ENCODE measurements around the gene IFI16. TPM values are rescaled to one million over a fixed set of nuclear protein-coding genes. Genes with fewer than 3 reads are reported as not detected.

Gene IFI16
- total and polyA plus RNA-seq, 12 donors: 16.1 to 73.8 (median 23.8) TPM

GRCh38 chr1:158996998-158997397 is 12.7 kb upstream of the IFI16 start:
- Histone ChIP-seq H3K27ac (no peak overlapping the region), H3K4me1 (peaks cover 0 to 33% (median 13%) of the 10 kb centered on the region in 9 donors), H3K9me3 (peaks cover 0 to 7% (median 0%) of the 10 kb centered on the region in 11 donors), H3K4me3 (no peak overlapping the region), H3K27me3 (no peaks in the 10 kb centered on the region), H3K36me3 (no peaks in the 10 kb centered on the region)
- 70 to 73% methylated on average over 5 of the region's 5 CpGs for WGBS, 2 donors
- no peak for DNase-seq
- TF ChIP-seq CTCF (IDR thresholded peaks at IDR 0.05): no peak
- no peak for ATAC-seq
- intact Hi-C loops (cut with DNase I): loop anchor here in 8 of 10 donors (5.0 to 10.0 kb wide), 6 partner anchors 75 to 1035 kb away; no protein-coding TSS in a partner anchor

DNA sequence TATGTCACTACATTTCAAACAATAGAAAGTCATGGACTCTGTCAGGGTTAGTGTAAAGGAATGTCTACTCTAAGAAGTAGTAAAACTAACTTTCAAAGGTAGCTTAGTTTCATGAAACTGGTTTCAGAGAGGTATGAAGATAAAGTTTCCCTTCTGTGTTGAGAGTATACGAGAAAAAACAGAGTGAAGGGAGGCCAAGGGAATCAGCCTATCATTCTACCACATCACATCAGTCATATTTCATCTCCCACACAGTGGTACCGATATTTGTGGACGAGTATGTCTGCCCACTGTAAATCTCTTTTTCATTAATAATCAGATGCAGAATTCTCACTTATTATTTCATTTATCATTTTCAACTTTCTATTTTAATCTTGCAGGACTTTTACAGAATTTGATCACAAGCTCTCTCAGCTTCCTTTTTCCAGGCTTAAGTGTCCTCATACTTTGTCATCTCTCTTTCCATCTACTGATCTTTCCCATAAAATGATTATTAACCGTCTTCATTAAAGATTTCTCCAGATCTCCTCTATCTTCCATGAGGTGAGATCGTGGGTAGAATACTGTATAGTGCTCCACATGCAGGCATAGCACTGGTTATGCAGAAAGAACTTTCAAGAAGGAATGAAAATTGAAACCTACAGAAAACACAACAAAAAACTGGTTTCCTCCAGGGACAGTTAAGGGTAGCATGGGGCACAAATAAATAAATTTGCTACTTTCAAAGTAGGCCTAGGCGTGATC is 11.5 kb upstream of the IFI16 start:
- intact Hi-C loops (cut with DNase I): loop anchor here in 8 of 10 donors (2.0 to 10.0 kb wide), 9 partner anchors 74 to 1036 kb away; no protein-coding TSS in a partner anchor
- WGBS, 2 donors: 46 to 48% methylated on average over 6 of the region's 6 CpGs

DNA sequence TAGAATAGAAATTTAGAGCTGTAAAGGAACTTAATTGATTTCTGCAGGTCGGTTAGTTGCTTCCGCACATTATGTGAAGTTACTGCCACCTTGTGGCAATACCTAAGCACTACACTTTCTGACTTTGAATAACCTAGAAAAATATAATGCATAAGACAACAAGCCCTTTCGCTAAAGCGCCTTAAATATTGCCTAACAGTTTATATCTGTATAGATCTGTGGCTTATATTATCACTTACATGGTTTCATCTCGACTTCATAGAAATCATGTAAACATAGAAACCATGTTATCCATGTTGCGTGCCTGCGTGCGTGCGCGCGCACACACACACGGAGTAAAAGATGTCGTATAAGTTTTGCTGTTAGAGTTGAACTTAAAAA is 10.9 kb upstream of the IFI16 start:
- peak; percentile 23 to 75 (median 55) for ATAC-seq
- 4 to 5% methylated on average over 13 of the region's 13 CpGs for WGBS, 2 donors
- H3K9me3 ChIP-seq: peaks cover 0 to 7% (median 0%) of the 10 kb centered on the region in 11 donors
- TF ChIP-seq CTCF (IDR thresholded peaks at IDR 0.05): peak; percentile 76 to 96 (median 91)
- peak; percentile 45 to 59 for DNase-seq
- H3K27ac ChIP-seq: peak overlapping the region; percentile 27 to 95 (median 86)
- H3K4me3 ChIP-seq: peak overlapping the region in 9 of 10 donors; percentile 16 to 65 (median 53)
- no peaks in the 10 kb centered on the region for H3K27me3 ChIP-seq
- peaks cover 0 to 40% (median 16%) of the 10 kb centered on the region in 9 donors for H3K4me1 ChIP-seq
- intact Hi-C loops (cut with DNase I): loop anchor here in 8 of 10 donors (2.0 to 10.0 kb wide), 9 partner anchors 74 to 1036 kb away; no protein-coding TSS in a partner anchor
- H3K36me3 ChIP-seq: no peaks in the 10 kb centered on the region

More for the DNA sequence above, 11.5 kb upstream of the IFI16 start:
- ATAC-seq (peak in 2 of 8 donors; percentile 18 to 21), DNase-seq (no peak)
- no peaks in the 10 kb centered on the region for H3K36me3 ChIP-seq
- H3K9me3 ChIP-seq: peaks cover 0 to 7% (median 0%) of the 10 kb centered on the region in 11 donors
- H3K4me3 ChIP-seq: peak overlapping the region in 9 of 10 donors; percentile 16 to 65 (median 53)
- peak overlapping the region in 8 of 10 donors; percentile 52 to 95 (median 86) for H3K27ac ChIP-seq
- TF ChIP-seq CTCF (IDR thresholded peaks at IDR 0.05): no peak
- peaks cover 0 to 40% (median 16%) of the 10 kb centered on the region in 9 donors for H3K4me1 ChIP-seq
- H3K27me3 ChIP-seq: no peaks in the 10 kb centered on the region

GRCh38 chr1:158999316-159000069 is 10.2 kb upstream of the IFI16 start:
- intact Hi-C loops (cut with DNase I): loop anchor here in 8 of 10 donors (2.0 to 10.0 kb wide), 9 partner anchors 73 to 1037 kb away; no protein-coding TSS in a partner anchor
- H3K27ac ChIP-seq: peak overlapping the region; percentile 52 to 95 (median 86)
- no peaks in the 10 kb centered on the region for H3K36me3 ChIP-seq
- H3K4me1 ChIP-seq: peaks cover 0 to 41% (median 16%) of the 10 kb centered on the region in 9 donors
- peak overlapping the region in 9 of 10 donors; percentile 16 to 65 (median 53) for H3K4me3 ChIP-seq
- WGBS, 2 donors: 13 to 16% methylated on average over 11 of the region's 11 CpGs
- peak; percentile 90 to 97 (median 94) for ATAC-seq
- no peak for TF ChIP-seq CTCF (IDR thresholded peaks at IDR 0.05)
- peaks cover 0 to 7% (median 0%) of the 10 kb centered on the region in 11 donors for H3K9me3 ChIP-seq
- peak; percentile 48 to 91 for DNase-seq
- H3K27me3 ChIP-seq: no peaks in the 10 kb centered on the region

All from heart right ventricle (tissue), 16 donors.